ENCODE results near the gene CHKB. TPM values are rescaled to one million over a fixed set of nuclear protein-coding genes. Genes with fewer than 3 reads are reported as not detected.

Gene CHKB
- total and polyA plus RNA-seq, 10 of the 15 experiments (the other 5 are each of a cell fraction or from before 2014, with no cell fraction given), result 10.0 to 93.9 (median 57.0) TPM

DNA sequence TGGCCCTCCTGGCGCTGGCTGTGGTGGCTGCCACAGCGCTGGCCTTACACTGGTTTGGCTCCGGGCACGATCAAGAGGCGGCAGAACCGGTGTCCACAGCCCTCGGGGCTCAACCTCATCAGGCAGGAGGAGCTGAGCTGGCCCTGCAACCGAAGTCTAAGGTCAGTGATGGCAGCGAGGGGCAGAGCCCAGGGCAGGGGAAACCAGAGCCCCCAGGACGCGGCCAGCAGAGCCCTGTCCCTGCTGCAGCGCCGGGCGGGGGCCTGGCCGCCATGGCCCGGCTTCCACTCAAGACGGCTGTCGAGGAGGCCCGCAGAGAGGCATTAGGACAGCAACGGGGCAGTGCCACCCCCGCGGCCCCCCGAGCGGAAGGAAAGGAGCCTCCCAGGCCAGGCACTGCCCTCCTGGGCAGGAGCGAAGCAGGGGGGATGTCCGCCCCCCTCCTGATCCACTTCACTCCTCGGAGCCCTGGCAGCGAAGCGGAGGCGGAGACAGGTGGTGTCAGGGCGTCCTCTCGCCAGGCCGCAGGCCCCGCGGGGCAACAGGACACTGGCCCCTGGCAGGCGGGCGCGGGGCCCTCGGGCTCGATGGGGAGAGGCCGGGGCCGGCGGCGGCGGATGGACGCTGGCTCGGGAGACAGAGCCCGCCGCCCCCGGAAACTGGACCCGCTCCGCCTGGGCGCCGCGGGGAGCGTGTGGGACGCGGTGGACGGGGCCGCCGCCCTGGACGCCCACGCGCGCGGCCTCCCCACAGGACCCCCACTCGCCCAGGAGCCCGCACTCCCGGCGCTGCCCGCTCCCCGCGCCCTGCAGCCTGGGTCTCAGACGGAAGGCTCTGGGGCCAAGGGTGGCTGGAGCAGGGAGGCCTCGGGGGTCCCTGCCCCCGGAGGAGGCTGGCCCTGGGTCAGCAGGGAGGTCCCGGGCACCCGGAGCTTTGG lies 36.1 kb downstream of the CHKB start:
- Histone ChIP-seq H3K9ac (ENCODE audit: control insufficient read depth, insufficient read depth, low read length) (no peak overlapping the region), H3K27ac (ENCODE audit: control insufficient read depth, insufficient read depth) (no peak overlapping the region), H3K4me2 (ENCODE audit: control insufficient read depth, insufficient read depth) (no peak overlapping the region), H3K4me1 (ENCODE audit: control insufficient read depth, insufficient read depth, low read length) (peaks cover 36% of the 10 kb centered on the region), H3K36me3 (ENCODE audit: control insufficient read depth in 2 of 2, insufficient read depth in 2 of 2, low read length in 1 of 2) (no peaks in the 10 kb centered on the region), H3K27me3 (replicated peaks in 1 of 2; ENCODE audit: control insufficient read depth in 2 of 2, insufficient read depth in 2 of 2, low read length in 1 of 2) (peaks cover 0 to 1% of the 10 kb centered on the region in 2 experiments; a peak in 1 of 4 replicates), H3K79me2 (ENCODE audit: control insufficient read depth, insufficient read depth, low read length) (peaks cover 5% of the 10 kb centered on the region), H3K9me3 (replicated peaks; ENCODE audit: control insufficient read depth, insufficient read depth, low read length) (no peaks in the 10 kb centered on the region), H2AFZ (ENCODE audit: control insufficient read depth, low read depth, low read length) (no peak overlapping the region), H4K20me1 (ENCODE audit: control insufficient read depth, insufficient read depth) (no peaks in the 10 kb centered on the region), H3K4me3 (no peak overlapping the region)
- ATAC-seq (no peak), FAIRE-seq (no peak), DNase-seq (ENCODE audit: low read depth, low spot score) (no peak)
- ChIA-PET CTCF (interaction anchor here (0.8 to 2.2 kb wide), 6 partner anchors 17 to 76 kb away, joined by 3 to 9 read pairs (median 6); partner anchors contain the start of genes SCO2 and SYCE3), RAD21 (ENCODE audit: unreplicated experiment) (interaction anchor here (1.9 to 2.1 kb wide), 2 partner anchors 7 to 75 kb away, joined by 7 to 10 read pairs; no protein-coding TSS in a partner anchor), POLR2A (interaction anchor here (0.9 to 2.5 kb wide), 9 partner anchors 8 to 75 kb away, joined by 3 to 15 read pairs (median 10); partner anchors contain the start of genes LMF2, NCAPH2, SCO2 and TYMP), SMC1A (ENCODE audit: uncharacterized antibody, unreplicated experiment) (interaction anchor here (2.0 to 2.4 kb wide), 3 partner anchors 14 to 73 kb away, joined by 4 to 14 read pairs (median 10); partner anchors contain the start of gene SCO2)
- TF ChIP-seq TBL1XR1 (IDR thresholded peaks at IDR 0.05; ENCODE audit: low read depth, low read length) (no peak), NR2C2 (IDR thresholded peaks at IDR 0.05; ENCODE audit: borderline replicate concordance, control insufficient read depth, insufficient read length, low read depth) (no peak)
- TF ChIP-seq, protein P1, sequence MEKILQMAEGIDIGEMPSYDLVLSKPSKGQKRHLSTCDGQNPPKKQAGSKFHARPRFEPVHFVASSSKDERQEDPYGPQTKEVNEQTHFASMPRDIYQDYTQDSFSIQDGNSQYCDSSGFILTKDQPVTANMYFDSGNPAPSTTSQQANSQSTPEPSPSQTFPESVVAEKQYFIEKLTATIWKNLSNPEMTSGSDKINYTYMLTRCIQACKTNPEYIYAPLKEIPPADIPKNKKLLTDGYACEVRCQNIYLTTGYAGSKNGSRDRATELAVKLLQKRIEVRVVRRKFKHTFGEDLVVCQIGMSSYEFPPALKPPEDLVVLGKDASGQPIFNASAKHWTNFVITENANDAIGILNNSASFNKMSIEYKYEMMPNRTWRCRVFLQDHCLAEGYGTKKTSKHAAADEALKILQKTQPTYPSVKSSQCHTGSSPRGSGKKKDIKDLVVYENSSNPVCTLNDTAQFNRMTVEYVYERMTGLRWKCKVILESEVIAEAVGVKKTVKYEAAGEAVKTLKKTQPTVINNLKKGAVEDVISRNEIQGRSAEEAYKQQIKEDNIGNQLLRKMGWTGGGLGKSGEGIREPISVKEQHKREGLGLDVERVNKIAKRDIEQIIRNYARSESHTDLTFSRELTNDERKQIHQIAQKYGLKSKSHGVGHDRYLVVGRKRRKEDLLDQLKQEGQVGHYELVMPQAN (conservative IDR thresholded peaks at IDR 0.05), result no peak
- intact Hi-C loops (cut with micrococcal nuclease; ENCODE audit: unreplicated experiment), result no loop called here
- 94% methylated on average over 68 of the region's 78 CpGs for WGBS (ENCODE audit: insufficient coverage, insufficient replicate concordance, low lambda C conversion rate, missing lambda C conversion rate)
- BruUV-seq (replicated peaks), result no TSS peak
- in situ Hi-C loops (cut with MboI), result no loop called here

All from GM12878 (cell line).